Liver (tissue), 9 donors: Measurements from ENCODE around the gene PHYKPL. TPM values are rescaled to one million over a fixed set of nuclear protein-coding genes. Genes with fewer than 3 reads are reported as not detected.

Experiments
- DNase-seq: peaks from one replicate; pipeline ENCODE4 v3.0.0-alpha.2; 2017; ENCODE audit warnings: low spot score
- H3K27ac ChIP-seq, 2 donors: one replicate each; pipeline ENCODE4 v1.7.0; 2013; ENCODE audit warnings: inconsistent platforms in 2 of 2, low read length in 2 of 2, control low read depth in 1 of 2, low read depth in 1 of 2, mild to moderate bottlenecking in 1 of 2
- H3K27me3 ChIP-seq, 4 donors: one replicate each; pipeline versions ENCODE4 v1.6.1 to v1.7.0; 2013; ENCODE audit warnings: low read length in 3 of 4, inconsistent platforms in 1 of 4, mild to moderate bottlenecking in 1 of 4, moderate library complexity in 1 of 4; ENCODE audit not compliant: control insufficient read depth in 4 of 4, insufficient read depth in 4 of 4
- H3K36me3 ChIP-seq, 4 donors: one replicate each; pipeline versions ENCODE4 v1.6.1 to v1.7.0; 2013; ENCODE audit warnings: low read length in 3 of 4, mild to moderate bottlenecking in 3 of 4, low read depth in 1 of 4, moderate library complexity in 1 of 4; ENCODE audit not compliant: control insufficient read depth in 4 of 4, insufficient read depth in 3 of 4
- H3K4me1 ChIP-seq, 4 donors: one replicate each; pipeline versions ENCODE4 v1.6.1 to v1.7.0; 2013; ENCODE audit warnings: low read length in 3 of 4, mild to moderate bottlenecking in 3 of 4, moderate library complexity in 1 of 4; ENCODE audit not compliant: control insufficient read depth in 4 of 4, insufficient read depth in 4 of 4
- H3K4me3 ChIP-seq, 3 donors: one replicate each; pipeline versions ENCODE4 v1.6.1 to v1.7.0; 2013; ENCODE audit warnings: low read length in 3 of 3, control low read depth in 1 of 3, low read depth in 1 of 3, mild to moderate bottlenecking in 1 of 3
- H3K9ac ChIP-seq, 2 donors: one replicate each; pipeline ENCODE4 v1.7.0; 2013; ENCODE audit warnings: low read length in 2 of 2, mild to moderate bottlenecking in 2 of 2, moderate library complexity in 2 of 2, control low read depth in 1 of 2, low read depth in 1 of 2
- H3K9me3 ChIP-seq, 4 donors: one replicate each; pipeline versions ENCODE4 v1.6.1 to v1.7.0; 2013; ENCODE audit warnings: low read length in 3 of 4; ENCODE audit not compliant: control insufficient read depth in 4 of 4
- ATF3 ChIP-seq: IDR thresholded peaks from 2 replicates; pipeline ENCODE4 v1.6.1; 2016; ENCODE audit warnings: antibody characterized with exemption
- EGR1 ChIP-seq, 2 donors: IDR thresholded peaks; 2 replicates each; pipeline ENCODE4 v1.6.1; 2016 to 2018; ENCODE audit warnings: antibody characterized with exemption in 2 of 2, low read depth in 2 of 2
- FOXA1 ChIP-seq: IDR thresholded peaks from 2 replicates; pipeline ENCODE4 v1.6.1; 2016; ENCODE audit warnings: antibody characterized with exemption
- FOXA2 ChIP-seq: IDR thresholded peaks from 2 replicates; pipeline ENCODE4 v1.6.1; 2016; ENCODE audit warnings: antibody characterized with exemption
- GABPA ChIP-seq, 2 donors: IDR thresholded peaks in 1 of 2; conservative IDR thresholded peaks in 1 of 2; 2 replicates each; pipeline ENCODE4 v1.6.1; 2016; ENCODE audit warnings: antibody characterized with exemption in 2 of 2, mild to moderate bottlenecking in 1 of 2, moderate library complexity in 1 of 2
- HNF4A ChIP-seq, 2 donors: conservative IDR thresholded peaks; 2 replicates each; pipeline ENCODE4 v1.6.1; 2016; ENCODE audit warnings: antibody characterized with exemption in 2 of 2, mild to moderate bottlenecking in 2 of 2
- HNF4G ChIP-seq: IDR thresholded peaks from 2 replicates; pipeline ENCODE4 v1.6.1; 2016; ENCODE audit warnings: antibody characterized with exemption
- NR2F2 ChIP-seq: IDR thresholded peaks from 2 replicates; pipeline ENCODE4 v1.6.1; 2016; ENCODE audit warnings: antibody characterized with exemption
- RAD21 ChIP-seq, 2 donors: IDR thresholded peaks; 2 replicates each; pipeline ENCODE4 v1.6.1; 2016; ENCODE audit warnings: antibody characterized with exemption in 2 of 2, mild to moderate bottlenecking in 2 of 2
- REST ChIP-seq: IDR thresholded peaks from 2 replicates; pipeline ENCODE4 v1.6.1; 2016; ENCODE audit warnings: antibody characterized with exemption, mild to moderate bottlenecking
- SP1 ChIP-seq: IDR thresholded peaks from 2 replicates; pipeline ENCODE4 v1.6.1; 2018; ENCODE audit warnings: antibody characterized with exemption, mild to moderate bottlenecking
- TAF1 ChIP-seq: conservative IDR thresholded peaks from 2 replicates; pipeline ENCODE4 v1.6.1; 2016; ENCODE audit warnings: antibody characterized with exemption, mild to moderate bottlenecking
- YY1 ChIP-seq: IDR thresholded peaks from 2 replicates; pipeline ENCODE4 v1.6.1; 2016; ENCODE audit warnings: antibody characterized with exemption, mild to moderate bottlenecking
- ZBTB33 ChIP-seq: IDR thresholded peaks from 2 replicates; pipeline ENCODE4 v1.6.1; 2016; ENCODE audit warnings: antibody characterized with exemption
- WGBS: extraction: QIAGEN DNeasy Blood & Tissue Kit; methylation state at CpG from one replicate; pipeline ENCODE4 v1.1.7; 2013; 5-methylcytosine and 5-hydroxymethylcytosine counted together
- polyA plus RNA-seq, 2 donors: library from polyadenylated mRNA; stranded (reverse) in 1 of 2; unstranded in 1 of 2; fragments of 200-250 nt in 1 of 2; fragments of >200 nt in 1 of 2; fragmentation: Nextera tagmentation in 1 of 2; extraction: Ambion mirVana in 1 of 2; gene quantifications; one replicate each; pipeline versions ENCODE4 v1.2.1 to v1.2.3, GENCODE V29; 2013 to 2015
- total RNA-seq, 2 donors: library from RNA; depleted of rRNA; stranded (reverse); fragments of >200 nt; gene quantifications; one replicate each; pipeline ENCODE4 v1.2.3, GENCODE V29; 2014
- TF ChIP-seq, protein P1 (sequence below): IDR thresholded peaks from 2 replicates; pipeline ENCODE4 v1.6.1; 2016; ENCODE audit warnings: antibody characterized with exemption
- donor health status: healthy.
- donor health status: healthy.
- donor health status: healthy.
- donor health status: healthy.
- donor health status: healthy.

The PHYKPL gene
- total and polyA plus RNA-seq, 4 donors: 25.6 to 103 (median 45.0) TPM

DNA sequence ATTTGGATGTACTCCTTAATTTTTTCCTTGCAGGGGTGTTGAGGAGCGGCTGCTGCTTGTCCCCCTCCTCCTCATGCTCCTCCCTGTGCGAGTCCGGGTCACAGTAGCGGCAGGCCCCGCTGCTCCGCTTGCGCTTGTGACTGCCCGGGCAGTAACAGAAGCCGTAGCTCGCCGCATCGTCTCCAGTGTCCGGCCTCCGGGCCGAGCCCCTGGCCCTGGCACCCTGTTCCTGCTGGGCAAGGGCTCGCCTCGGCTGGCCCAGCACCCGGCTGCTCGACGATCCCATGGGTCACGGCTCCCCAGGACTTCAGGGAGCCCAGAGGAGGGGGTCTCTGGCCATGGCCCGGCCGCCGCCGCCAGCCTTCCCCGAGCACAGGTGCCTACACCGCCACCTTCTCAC lies 45.6 kb downstream of the PHYKPL start, which contains the start of gene GMCL2:
GMCL2 (minus strand) TSS at position 358 of the 400 bp plus-strand sequence; CDS start at position 286, 72 bp downstream.
- Histone ChIP-seq H3K36me3 (no peaks in the 10 kb centered on the region), H3K27me3 (no peaks in the 10 kb centered on the region), H3K4me1 (no peaks in the 10 kb centered on the region), H3K9ac (no peak within 1 kb of the TSS), H3K9me3 (no peaks in the 10 kb centered on the region), H3K4me3 (no peak within 1 kb of the TSS), H3K27ac (no peak within 1 kb of the TSS)
- TF ChIP-seq ZBTB33 (no peak), EGR1 (IDR thresholded peaks at IDR 0.05; ENCODE audit: low read depth in 2 of 2) (no peak), GABPA (IDR thresholded peaks at IDR 0.05 in 1 of 2, conservative IDR thresholded peaks at IDR 0.05 in 1 of 2) (no peak), ATF3 (no peak), HNF4A (conservative IDR thresholded peaks at IDR 0.05) (no peak), YY1 (no peak), TAF1 (no peak), FOXA2 (no peak), NR2F2 (no peak), SP1 (no peak), FOXA1 (no peak)
- TF ChIP-seq, protein P1, sequence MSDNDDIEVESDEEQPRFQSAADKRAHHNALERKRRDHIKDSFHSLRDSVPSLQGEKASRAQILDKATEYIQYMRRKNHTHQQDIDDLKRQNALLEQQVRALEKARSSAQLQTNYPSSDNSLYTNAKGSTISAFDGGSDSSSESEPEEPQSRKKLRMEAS: no peak
- WGBS: 76% methylated on average over 27 of the region's 27 CpGs
- no peak for DNase-seq

- no peak overlapping the region for H3K9ac ChIP-seq
- TF ChIP-seq ZBTB33: no peak
- no peak for TF ChIP-seq TAF1
- TF ChIP-seq REST: no peak
- TF ChIP-seq ATF3: no peak
- no peak for TF ChIP-seq GABPA (IDR thresholded peaks at IDR 0.05 in 1 of 2, conservative IDR thresholded peaks at IDR 0.05 in 1 of 2)
- TF ChIP-seq NR2F2: no peak
- TF ChIP-seq FOXA1: no peak
- TF ChIP-seq HNF4A (conservative IDR thresholded peaks at IDR 0.05): no peak
- no peak for TF ChIP-seq EGR1 (IDR thresholded peaks at IDR 0.05; ENCODE audit: low read depth in 2 of 2)
- TF ChIP-seq, protein P1: no peak
- TF ChIP-seq HNF4G: no peak
- TF ChIP-seq YY1: no peak
- TF ChIP-seq RAD21 (IDR thresholded peaks at IDR 0.05): no peak
- no peaks in the 10 kb centered on the region for H3K36me3 ChIP-seq
- H3K27me3 ChIP-seq: no peaks in the 10 kb centered on the region
- no peak overlapping the region for H3K4me3 ChIP-seq
- DNase-seq: no peak
- H3K9me3 ChIP-seq: no peaks in the 10 kb centered on the region
- no peak overlapping the region for H3K27ac ChIP-seq
- H3K4me1 ChIP-seq: no peaks in the 10 kb centered on the region
- WGBS: 84% methylated on average over 6 of the region's 6 CpGs
These were observed 46.2 kb downstream of the PHYKPL start for GRCh38 chr5:178186427-178186826.
